Measurements from ENCODE around the gene ABCC5. TPM values are rescaled to one million over a fixed set of nuclear protein-coding genes. Genes with fewer than 3 reads are reported as not detected.
"Not testable (repeated sequence)": the region's sequence is repeated elsewhere in the genome, so short reads cannot be mapped to it uniquely, and the experiment has no call there.

ABCC5 gene
- total and polyA plus RNA-seq, 5 experiments from 2014 or later = 10.9 to 43.7 (median 12.8) TPM

DNA sequence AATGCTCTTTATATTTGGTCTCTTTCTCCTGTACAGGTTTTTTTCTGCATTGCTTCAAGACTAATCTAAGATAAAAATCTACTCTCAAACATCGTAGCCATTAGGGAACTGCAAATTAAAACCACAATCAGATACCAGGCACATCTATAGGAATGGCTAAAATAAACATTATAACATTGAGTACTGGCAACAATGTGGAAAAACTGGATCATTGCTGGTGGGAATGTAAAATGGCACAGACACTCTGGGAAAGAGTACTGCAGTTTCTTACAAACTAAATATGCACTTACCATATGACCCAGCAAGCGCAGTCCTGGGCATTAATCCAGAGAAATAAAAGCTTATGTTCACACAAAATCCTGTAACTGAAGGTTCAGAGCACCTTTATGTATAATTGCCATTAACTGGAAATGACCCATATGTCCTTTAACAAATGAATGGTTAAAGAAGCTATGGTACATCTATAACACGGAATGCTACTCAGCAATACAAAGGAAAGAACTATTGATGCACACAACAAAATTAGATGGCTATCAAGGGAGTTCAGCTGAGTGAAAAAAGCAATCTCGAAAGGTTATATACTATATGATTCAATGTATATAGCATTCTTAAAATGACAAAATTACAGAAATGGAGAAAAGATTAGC is 6.3 kb downstream of the ABCC5 start:
- Mint-ChIP-seq H3K27ac (no peak overlapping the region), H3K36me3 (peaks cover 4 to 45% (median 5%) of the 10 kb centered on the region in 3 donors), H3K9me3 (no peaks in the 10 kb centered on the region), H3K4me3 (no peak overlapping the region), H3K4me1 (peaks cover 10 to 22% (median 16%) of the 10 kb centered on the region in 4 donors), H3K27me3 (no peaks in the 10 kb centered on the region)
- DNase-seq (no peak), ATAC-seq (no peak)
- POLR2A ChIA-PET = no interaction called here

DNA sequence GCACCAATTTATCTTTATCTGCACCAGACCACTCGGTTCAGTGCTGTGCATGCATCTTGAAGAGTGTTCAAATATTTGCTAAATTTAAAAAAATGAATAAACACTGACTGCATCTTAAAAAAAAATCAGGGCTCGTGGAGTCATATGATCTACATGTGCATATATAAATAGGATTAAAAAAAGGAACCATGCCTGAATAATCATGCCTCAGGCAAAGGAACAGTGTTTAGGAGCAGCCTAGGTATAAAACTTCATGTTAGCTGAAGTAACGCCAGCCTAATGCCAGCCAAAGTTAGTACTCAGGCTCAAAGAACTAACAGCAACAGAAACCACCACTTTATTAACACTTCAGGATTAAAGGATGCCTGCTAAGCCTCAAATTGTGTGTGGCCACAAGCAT is 9.5 kb downstream of the ABCC5 start:
- peaks cover 4 to 50% (median 14%) of the 10 kb centered on the region in 3 donors for H3K36me3 Mint-ChIP-seq

DNA sequence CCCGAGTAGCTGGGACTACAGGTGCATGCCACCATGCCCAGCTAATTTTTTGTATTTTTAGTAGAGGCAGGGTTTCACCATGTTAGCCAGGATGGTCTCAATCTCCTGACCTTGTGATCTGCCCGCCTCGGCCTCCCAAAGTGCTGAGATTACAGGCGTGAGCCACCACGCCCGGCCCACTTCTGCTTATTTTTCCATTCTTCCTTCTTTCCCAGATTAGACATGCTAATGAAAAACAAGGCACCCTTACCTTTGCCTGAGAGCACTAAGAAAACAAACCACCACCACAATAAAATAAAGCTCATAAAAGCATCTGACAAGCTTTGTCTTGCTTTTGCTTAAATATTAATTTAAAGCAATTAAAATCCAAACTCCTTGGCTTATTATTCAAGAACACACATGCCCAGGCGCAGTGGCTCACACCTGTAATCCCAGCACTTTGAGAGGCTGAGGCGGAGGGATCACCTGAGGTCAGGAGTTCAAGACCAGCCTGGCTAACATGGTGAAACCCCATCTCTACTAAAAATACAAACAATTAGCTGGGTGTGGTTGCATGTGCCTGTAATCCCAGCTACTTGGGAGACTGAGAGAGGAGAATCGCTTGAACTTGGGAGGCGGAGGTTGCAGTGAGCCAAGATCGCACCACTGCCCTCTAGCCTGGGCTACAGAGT is 10.4 kb downstream of the ABCC5 start:
- DNase-seq, POLR2A ChIA-PET, ATAC-seq, H3K27me3 Mint-ChIP-seq, H3K27ac Mint-ChIP-seq, H3K9me3 Mint-ChIP-seq, H3K4me3 Mint-ChIP-seq: not testable (repeated sequence)
- Mint-ChIP-seq H3K4me1 (peaks cover 9 to 24% (median 11%) of the 10 kb centered on the region in 4 donors), H3K36me3 (peaks cover under 1 to 46% (median 12%) of the 10 kb centered on the region in 3 donors)

More for the DNA sequence above, 9.5 kb downstream of the ABCC5 start:
- Mint-ChIP-seq H3K4me1 (peaks cover 8 to 24% (median 10%) of the 10 kb centered on the region in 4 donors), H3K27me3 (no peaks in the 10 kb centered on the region), H3K4me3 (no peak overlapping the region), H3K27ac (no peak overlapping the region), H3K9me3 (no peaks in the 10 kb centered on the region)
- no peak for DNase-seq
- no peak for ATAC-seq
- POLR2A ChIA-PET = no interaction called here

DNA sequence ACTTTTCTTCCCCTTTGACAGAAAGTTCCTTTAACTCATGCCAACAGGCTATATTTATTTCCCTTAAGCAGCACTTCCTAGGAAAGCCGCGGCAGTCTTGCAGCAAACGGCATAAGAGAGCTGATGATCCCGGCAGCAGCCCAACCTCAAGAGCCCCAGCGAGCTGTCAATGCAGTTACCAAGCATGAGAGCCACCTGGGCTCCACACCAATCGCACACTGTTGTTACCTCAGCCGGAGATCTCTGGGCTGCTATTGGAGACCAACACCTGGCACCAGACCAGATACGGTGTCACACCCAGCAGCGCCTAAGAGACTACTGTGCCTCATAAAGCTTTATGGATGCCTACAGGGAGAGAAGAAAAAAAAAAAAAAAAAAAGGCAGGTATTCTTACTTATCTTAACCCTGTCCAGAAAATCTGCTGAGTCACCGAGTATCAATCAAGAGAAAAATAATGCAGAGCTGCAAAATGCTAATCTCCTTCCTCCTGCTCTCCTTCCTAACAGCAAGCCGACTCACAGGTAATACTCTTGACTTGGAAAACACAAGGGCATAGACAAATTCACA is 11.7 kb downstream of the ABCC5 start:
- Mint-ChIP-seq H3K36me3 (peaks cover 0 to 44% (median 12%) of the 10 kb centered on the region in 3 donors), H3K9me3 (no peaks in the 10 kb centered on the region), H3K4me1 (peaks cover 9 to 24% (median 11%) of the 10 kb centered on the region in 4 donors), H3K27me3 (no peaks in the 10 kb centered on the region), H3K27ac (peak overlapping the region in 2 of 10 donors; percentile 9 to 26), H3K4me3 (peak overlapping the region in 1 of 10 donors; percentile 4)
- DNase-seq (peak in 4 of 10 donors; percentile 10 to 48 (median 37)), ATAC-seq (peak; percentile 71 to 84)
- POLR2A ChIA-PET = interaction anchor here (0.5 to 0.7 kb wide), 2 partner anchors 12 to 129 kb away, joined by 6 read pairs; no protein-coding TSS in a partner anchor

DNA sequence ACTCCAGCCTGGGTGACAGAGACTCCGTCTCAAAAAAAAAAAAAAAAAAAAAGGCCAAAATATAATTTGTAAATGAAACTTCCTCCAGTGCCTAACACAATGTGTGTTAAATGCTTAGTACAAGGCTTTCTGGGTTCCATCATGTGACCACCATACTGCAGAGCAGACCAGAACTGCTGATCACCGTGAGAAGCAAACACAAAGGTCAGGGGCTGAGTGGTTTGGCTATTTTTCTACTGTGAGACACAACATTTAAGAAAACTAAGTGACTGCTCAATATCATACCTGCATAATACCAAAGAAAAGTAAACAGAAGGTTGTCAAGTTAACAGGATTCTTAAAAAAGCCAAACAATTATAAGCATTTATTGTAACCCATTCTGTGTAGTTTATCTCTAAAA is 13.2 kb downstream of the ABCC5 start:
- H3K4me1 Mint-ChIP-seq = peaks cover 9 to 24% (median 11%) of the 10 kb centered on the region in 4 donors
- no peak overlapping the region for H3K27ac Mint-ChIP-seq
- no peaks in the 10 kb centered on the region for H3K9me3 Mint-ChIP-seq
- DNase-seq (no peak), ATAC-seq (no peak)
- no peak overlapping the region for H3K4me3 Mint-ChIP-seq
- POLR2A ChIA-PET = no interaction called here
- no peaks in the 10 kb centered on the region for H3K27me3 Mint-ChIP-seq
- peaks cover 0 to 43% (median 12%) of the 10 kb centered on the region in 3 donors for H3K36me3 Mint-ChIP-seq

DNA sequence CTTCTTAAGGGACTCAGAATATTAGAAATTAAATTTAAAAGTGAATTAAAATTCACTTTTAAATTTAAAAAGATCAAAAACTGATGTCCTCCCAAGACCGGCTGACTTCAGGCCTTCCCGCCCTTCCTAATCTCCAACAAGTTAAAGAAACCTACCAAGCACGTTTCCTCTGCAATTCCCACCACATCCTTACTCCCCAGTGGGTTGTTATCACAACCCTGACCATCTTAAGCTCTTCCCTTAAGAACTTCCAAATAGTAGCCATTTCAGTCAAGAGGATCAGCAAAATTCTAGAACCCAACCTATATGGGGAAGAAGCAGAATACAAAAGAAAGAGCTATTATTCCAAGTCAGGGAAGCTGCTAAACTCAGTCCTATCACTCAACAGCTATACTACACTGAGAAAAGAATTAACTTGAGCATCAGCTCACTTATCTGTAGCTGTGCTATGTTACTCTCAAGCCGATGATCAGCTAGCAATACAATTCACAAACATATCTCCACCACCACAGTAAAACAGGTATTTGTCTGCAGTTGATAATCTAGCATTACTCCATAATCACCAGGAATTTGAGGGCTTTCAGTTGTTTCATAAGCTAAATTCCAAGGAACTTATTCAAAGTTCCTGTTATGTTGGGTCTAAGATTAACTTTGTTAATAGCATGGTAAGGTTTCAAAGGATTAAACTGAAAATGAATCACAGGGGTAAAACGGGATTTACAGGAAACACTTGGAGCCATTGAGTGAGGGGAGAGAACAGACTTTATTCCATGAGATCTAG is 14.3 kb downstream of the ABCC5 start:
- ATAC-seq (no peak), DNase-seq (no peak)
- POLR2A ChIA-PET = no interaction called here
- H3K36me3 Mint-ChIP-seq = peaks cover 0 to 42% (median 13%) of the 10 kb centered on the region in 3 donors
- no peaks in the 10 kb centered on the region for H3K27me3 Mint-ChIP-seq
- no peaks in the 10 kb centered on the region for H3K9me3 Mint-ChIP-seq
- H3K27ac Mint-ChIP-seq = no peak overlapping the region
- no peak overlapping the region for H3K4me3 Mint-ChIP-seq
- H3K4me1 Mint-ChIP-seq = peaks cover 9 to 24% (median 11%) of the 10 kb centered on the region in 4 donors

DNA sequence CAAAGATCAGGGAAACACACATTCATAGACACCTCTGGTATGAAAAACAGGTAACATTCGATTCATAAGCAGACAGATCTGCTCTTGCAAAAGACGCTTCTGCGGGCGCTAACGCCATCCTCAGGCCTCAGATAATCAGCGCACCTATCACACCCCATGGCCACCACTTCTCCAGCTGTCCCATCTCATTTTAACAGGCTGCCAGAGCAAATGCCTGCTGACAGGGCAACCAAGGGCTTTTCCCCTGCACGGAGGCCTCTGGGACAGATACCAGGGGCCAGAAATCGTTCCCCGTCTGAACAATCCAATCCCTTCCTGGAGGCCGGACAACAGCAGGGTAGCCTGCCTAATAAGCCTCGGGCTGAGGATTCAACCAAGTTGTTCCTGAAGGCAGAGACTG is 15.2 kb downstream of the ABCC5 start:
- Mint-ChIP-seq H3K9me3 (no peaks in the 10 kb centered on the region), H3K27me3 (no peaks in the 10 kb centered on the region), H3K4me1 (peaks cover 9 to 16% (median 11%) of the 10 kb centered on the region in 4 donors), H3K4me3 (no peak overlapping the region), H3K27ac (peak overlapping the region in 1 of 10 donors; percentile 45), H3K36me3 (peaks cover 0 to 38% (median 14%) of the 10 kb centered on the region in 3 donors)
- ATAC-seq = no peak
- POLR2A ChIA-PET = no interaction called here
- DNase-seq = no peak

DNA sequence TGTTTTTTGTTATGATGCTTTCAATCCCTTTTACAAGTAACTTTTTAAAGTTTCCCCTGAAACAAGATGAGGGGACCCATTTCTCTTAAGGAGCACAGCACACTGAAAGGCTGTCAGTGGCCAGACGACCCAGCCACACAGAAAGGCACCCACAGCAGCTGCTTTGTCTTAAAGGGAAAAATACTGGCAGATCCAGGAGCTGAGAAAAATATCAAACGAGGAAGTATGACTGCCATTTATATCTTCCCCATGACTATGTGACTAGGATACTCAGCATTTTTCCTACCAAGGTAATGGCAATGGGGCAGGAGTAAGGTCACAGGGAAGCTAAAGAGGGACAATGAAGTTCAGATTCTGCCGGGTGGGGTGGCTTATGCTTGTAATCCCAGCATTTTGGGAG is 15.9 kb downstream of the ABCC5 start:
- H3K27ac Mint-ChIP-seq = peak overlapping the region in 1 of 10 donors; percentile 45
- H3K9me3 Mint-ChIP-seq = no peaks in the 10 kb centered on the region
- H3K27me3 Mint-ChIP-seq = no peaks in the 10 kb centered on the region
- peaks cover 0 to 40% (median 16%) of the 10 kb centered on the region in 3 donors for H3K36me3 Mint-ChIP-seq
- no peak overlapping the region for H3K4me3 Mint-ChIP-seq
- no peak for DNase-seq
- peaks cover 9 to 16% (median 9%) of the 10 kb centered on the region in 4 donors for H3K4me1 Mint-ChIP-seq
- POLR2A ChIA-PET = no interaction called here
- ATAC-seq = no peak

DNA sequence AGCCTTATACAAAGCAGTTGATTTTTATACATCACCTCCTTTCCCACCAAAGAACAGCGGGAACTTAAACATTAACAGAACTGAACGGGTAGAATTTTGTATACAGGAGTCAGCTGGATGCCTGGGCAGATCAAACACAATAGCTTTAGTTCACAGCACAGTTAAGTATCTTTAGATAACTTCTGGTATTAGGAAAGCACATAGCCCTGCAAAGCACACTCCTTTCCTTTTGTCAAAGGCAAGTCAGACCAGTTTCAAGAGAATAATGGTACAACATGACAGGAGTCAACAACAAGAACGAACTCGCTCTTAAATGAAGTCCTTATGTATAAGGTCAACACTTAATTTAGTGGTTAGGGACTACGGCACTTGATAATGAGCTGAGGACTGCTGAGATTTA is 26.3 kb downstream of the ABCC5 start:
- H3K4me1 Mint-ChIP-seq = peaks cover 0 to 2% (median 0%) of the 10 kb centered on the region in 4 donors
- ATAC-seq (no peak), DNase-seq (no peak)
- POLR2A ChIA-PET = no interaction called here
- H3K9me3 Mint-ChIP-seq = no peaks in the 10 kb centered on the region
- no peak overlapping the region for H3K27ac Mint-ChIP-seq
- no peaks in the 10 kb centered on the region for H3K27me3 Mint-ChIP-seq
- no peak overlapping the region for H3K4me3 Mint-ChIP-seq
- H3K36me3 Mint-ChIP-seq = peaks cover 0 to 35% (median 19%) of the 10 kb centered on the region in 3 donors

DNA sequence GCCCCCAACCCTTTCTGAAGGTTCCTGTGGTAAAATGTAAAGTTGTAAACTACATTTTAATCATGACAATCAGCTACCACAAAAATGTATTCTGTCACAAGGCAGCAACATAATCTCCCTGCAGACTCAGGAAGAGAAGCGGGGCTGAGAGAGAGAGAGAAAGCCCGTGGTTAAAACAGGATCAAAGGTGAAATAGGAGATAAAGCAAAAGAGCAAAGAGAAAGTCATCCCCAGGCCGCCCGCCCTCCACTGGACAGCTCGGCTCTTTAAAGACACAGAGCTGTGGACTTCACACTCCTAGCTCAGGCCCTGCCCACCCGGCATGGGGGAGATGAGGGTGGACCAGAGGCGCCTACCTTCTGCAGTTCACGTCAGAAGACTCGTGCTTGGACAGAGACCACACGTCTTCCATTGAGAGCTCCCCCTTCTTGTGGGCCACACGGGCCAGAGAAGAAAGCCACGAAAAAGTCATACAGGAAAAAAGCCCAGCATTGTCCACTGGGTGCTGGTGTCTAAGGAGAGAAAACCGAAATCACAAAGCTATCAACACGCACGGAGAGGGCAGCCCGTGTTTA is 29.4 kb downstream of the ABCC5 start:
- H3K4me3 Mint-ChIP-seq = no peak overlapping the region
- H3K4me1 Mint-ChIP-seq = peaks cover 0 to 2% (median under 1%) of the 10 kb centered on the region in 4 donors
- H3K27ac Mint-ChIP-seq = peak overlapping the region in 2 of 10 donors; percentile 25 to 37
- peaks cover 2 to 64% (median 18%) of the 10 kb centered on the region in 3 donors for H3K36me3 Mint-ChIP-seq
- H3K9me3 Mint-ChIP-seq = no peaks in the 10 kb centered on the region
- no peak for DNase-seq
- no peaks in the 10 kb centered on the region for H3K27me3 Mint-ChIP-seq
- ATAC-seq = no peak
- POLR2A ChIA-PET = interaction anchor here (0.7 kb wide), 1 partner anchor 216 kb away, joined by 6 read pairs; no protein-coding TSS in a partner anchor

DNA sequence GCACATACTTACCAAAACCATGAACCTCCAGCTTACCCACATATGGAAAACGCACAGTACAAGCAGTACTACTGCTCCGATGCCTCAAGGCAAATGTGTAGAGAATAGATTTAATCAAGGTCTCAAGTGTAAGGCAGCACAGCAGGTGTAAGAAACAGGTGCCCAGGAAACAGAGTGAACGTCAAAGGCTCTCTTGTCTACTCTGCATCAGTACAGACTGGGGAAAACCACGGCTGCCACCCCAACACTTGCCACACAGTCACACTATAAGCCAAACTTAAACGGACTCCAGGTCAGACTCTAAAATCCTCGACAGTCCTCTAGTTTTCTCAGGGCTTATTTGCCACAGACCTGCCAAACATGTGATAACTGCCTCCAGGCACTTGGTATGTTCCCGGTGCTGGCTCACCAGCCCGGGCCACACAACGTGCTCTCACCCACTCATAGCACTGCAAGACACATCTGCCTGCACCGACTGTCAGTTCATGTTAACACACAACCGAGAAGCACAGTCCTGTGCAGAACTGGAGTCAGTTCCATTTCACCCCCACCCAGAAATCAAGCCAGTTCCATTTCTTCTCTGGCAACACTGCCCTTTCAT is 30.6 kb downstream of the ABCC5 start:
- no peaks in the 10 kb centered on the region for H3K9me3 Mint-ChIP-seq
- no peak for ATAC-seq
- peak overlapping the region in 2 of 10 donors; percentile 4 to 35 for H3K27ac Mint-ChIP-seq
- no peaks in the 10 kb centered on the region for H3K27me3 Mint-ChIP-seq
- H3K4me3 Mint-ChIP-seq = no peak overlapping the region
- peaks cover 5 to 74% (median 22%) of the 10 kb centered on the region in 3 donors for H3K36me3 Mint-ChIP-seq
- H3K4me1 Mint-ChIP-seq = peaks cover 0 to 2% (median under 1%) of the 10 kb centered on the region in 4 donors
- no peak for DNase-seq
- POLR2A ChIA-PET = no interaction called here

Measured in naive thymus-derived CD8-positive, alpha-beta T cell (primary cell).